HCT116 (cell line): ENCODE measurements around the gene MMP28. TPM values are rescaled to one million over a fixed set of nuclear protein-coding genes. Genes with fewer than 3 reads are reported as not detected.

ENCODE experiments used
- ATAC-seq: fragments of 200-7000 bp; cut with Tn5 transposase; 2 replicates; pipeline ENCODE4 v1.9.1; 2020; ENCODE audit warnings: mild to moderate bottlenecking, moderate library complexity
- BruUV-seq: library from RNA; stranded (reverse); fragments of 400-500 nt; replicated peaks from 2 replicates; lab custom pipeline; 2021; lab: Mats Ljungman, UMichigan
- CTCF ChIA-PET: fragments of 300-600 bp; sonication (Branson Sonifier 250); formaldehyde crosslinking; loops from one replicate; lab custom pipeline; 2021; ENCODE audit warnings: antibody characterized with exemption; lab: Charles Lee
- POLR2A ChIA-PET: fragments of 300-600, 350-600 bp; sonication (Branson Sonifier 250); formaldehyde crosslinking; loops from one replicate; lab custom pipeline; 2021; ENCODE audit warnings: antibody characterized with exemption; lab: Charles Lee
- RAD21 ChIA-PET, 2 experiments: fragments of 300-600 bp; sonication (Branson Sonifier 250); formaldehyde crosslinking; loops; one replicate each; lab custom pipeline; 2023; ENCODE audit warnings: low total read pairs in 2 of 2; ENCODE audit not compliant: uncharacterized antibody in 2 of 2, unreplicated experiment in 2 of 2, low non-redundant PET in 1 of 2; lab: Charles Lee
- DNase-seq: peaks from one replicate; pipeline ENCODE4 v3.0.0-alpha.2; 2010; ENCODE audit warnings: low read depth, low spot score
- H2AFZ ChIP-seq: fragments of 200-600 bp; shearing (Covaris generic), sonication (generic); 2 replicates; pipeline ENCODE4 v1.6.1; 2017; ENCODE audit warnings: low read depth, mixed run types, mixed read lengths, antibody characterized with exemption, low read length; ENCODE audit not compliant: poor library complexity, severe bottlenecking
- H3K27ac ChIP-seq: 2 replicates; pipeline ENCODE4 v1.5.1; 2012; ENCODE audit warnings: low read depth, low read length
- H3K27me3 ChIP-seq: fragments of 200-600 bp; sonication (generic); 2 replicates; pipeline ENCODE4 v1.6.1; 2016; ENCODE audit warnings: mixed run types, low read length, mixed read lengths; ENCODE audit not compliant: insufficient read depth
- H3K36me3 ChIP-seq, 2 experiments: fragments of 200-500 bp in 1 of 2; fragments of 200-600 bp in 1 of 2; sonication (Bioruptor generic) in 1 of 2; sonication (generic) in 1 of 2; 2 replicates each; pipeline versions ENCODE4 v1.5.1 to v1.6.1; 2014 to 2016; ENCODE audit warnings: low read length in 2 of 2, inconsistent platforms in 1 of 2, mixed read lengths in 1 of 2, mixed run types in 1 of 2; ENCODE audit not compliant: insufficient read depth in 2 of 2, control insufficient read depth in 1 of 2
- H3K4me1 ChIP-seq, 2 experiments: fragments of 200-600 bp in 1 of 2; sonication (generic) in 1 of 2; 2 replicates each; pipeline versions ENCODE4 v1.5.1 to v1.6.1; 2012 to 2017; ENCODE audit warnings: low read length in 2 of 2, inconsistent platforms in 1 of 2, mild to moderate bottlenecking in 1 of 2, mixed read lengths in 1 of 2, mixed run types in 1 of 2, moderate library complexity in 1 of 2; ENCODE audit not compliant: insufficient read depth in 2 of 2, control insufficient read depth in 1 of 2
- H3K4me2 ChIP-seq: fragments of 200-600 bp; sonication (generic); 2 replicates; pipeline ENCODE4 v1.6.1; 2017; ENCODE audit warnings: mixed run types, low read length, mixed read lengths
- H3K4me3 ChIP-seq, 2 experiments: fragments of 200-600 bp in 1 of 2; sonication (generic) in 1 of 2; replicated peaks in 1 of 2; 2 replicates each; pipeline ENCODE4 v1.5.1; 2011 to 2016; ENCODE audit warnings: low read length in 2 of 2, control low read depth in 1 of 2, low read depth in 1 of 2, mild to moderate bottlenecking in 1 of 2, mixed read lengths in 1 of 2, mixed run types in 1 of 2
- H3K79me2 ChIP-seq: fragments of 200-600 bp; sonication (generic); 2 replicates; pipeline ENCODE4 v1.6.1; 2017; ENCODE audit warnings: mild to moderate bottlenecking, mixed run types, low read length, moderate library complexity, mixed read lengths; ENCODE audit not compliant: insufficient read depth
- H3K9ac ChIP-seq: fragments of 200-600 bp; sonication (generic); 2 replicates; pipeline ENCODE4 v1.6.1; 2016; ENCODE audit warnings: low read length, mixed read lengths
- H3K9me2 ChIP-seq: fragments of 200-600 bp; sonication (generic), shearing (Covaris generic); 2 replicates; pipeline ENCODE4 v1.6.1; 2017; ENCODE audit warnings: mixed run types, mild to moderate bottlenecking, moderate library complexity; ENCODE audit not compliant: insufficient read depth
- H3K9me3 ChIP-seq, 2 experiments: fragments of 200-500 bp in 1 of 2; fragments of 200-600 bp in 1 of 2; sonication (Bioruptor generic) in 1 of 2; sonication (generic) in 1 of 2; 2 replicates each; pipeline ENCODE4 v1.6.1; 2014 to 2017; ENCODE audit warnings: low read length in 2 of 2, mixed read lengths in 2 of 2, inconsistent platforms in 1 of 2, low read depth in 1 of 2, mild to moderate bottlenecking in 1 of 2, mixed run types in 1 of 2, moderate library complexity in 1 of 2; ENCODE audit not compliant: control insufficient read depth in 1 of 2, insufficient read depth in 1 of 2
- H4K20me1 ChIP-seq: fragments of 200-600 bp; sonication (generic), shearing (Covaris generic); 2 replicates; pipeline ENCODE4 v1.6.1; 2017; ENCODE audit warnings: mixed run types, mild to moderate bottlenecking, moderate library complexity; ENCODE audit not compliant: insufficient read depth
- CEBPB ChIP-seq: IDR thresholded peaks from 2 replicates; pipeline ENCODE4 v1.6.1; 2012; ENCODE audit warnings: low read depth
- POLR2AphosphoS5 ChIP-seq: IDR thresholded peaks from 2 replicates; pipeline ENCODE4 v1.6.1; 2011; ENCODE audit warnings: mild to moderate bottlenecking, low read depth, low read length, moderate library complexity
- RAD21 ChIP-seq: IDR thresholded peaks from 2 replicates; pipeline ENCODE4 v1.6.1; 2012; ENCODE audit warnings: low read depth, mild to moderate bottlenecking
- intact Hi-C: fragments of 100-400 bp; cut with micrococcal nuclease; formaldehyde crosslinking; loops from 2 replicates; pipeline ENCODE4 v1.10.0; 2022
- total RNA-seq: library from RNA; stranded (reverse); gene quantifications from one replicate; pipeline ENCODE4 v1.2.1, GENCODE V29; 2021; ENCODE audit not compliant: unreplicated experiment
- TF ChIP-seq, protein P1 (sequence below): IDR thresholded peaks from 2 replicates; pipeline ENCODE4 v1.6.1; 2012; ENCODE audit warnings: low read depth

The MMP28 gene
- total RNA-seq, 1 experiment from 2014 or later, result 2.6 TPM

DNA sequence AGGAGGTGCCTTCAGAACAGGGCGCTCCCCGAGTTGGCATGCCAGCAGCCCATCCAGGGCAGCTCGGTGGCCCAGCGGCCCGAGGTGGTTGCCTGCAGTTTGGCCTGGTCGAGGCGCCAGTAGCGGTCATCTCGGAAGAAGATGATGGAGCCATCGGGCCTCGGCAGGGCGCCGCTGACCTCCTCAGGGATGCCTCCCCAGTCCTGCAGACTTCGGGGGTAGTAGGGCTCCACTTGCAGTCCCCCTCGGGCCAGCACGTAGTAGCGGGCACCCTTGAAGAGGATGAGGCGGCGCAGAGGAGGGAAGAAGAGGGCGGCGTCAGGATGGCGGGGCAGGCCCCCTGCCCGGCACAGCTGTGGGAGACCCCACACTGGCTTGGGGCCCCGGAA, 29.0 kb downstream of the MMP28 start:
- Histone ChIP-seq H3K9me3 (no peaks in the 10 kb centered on the region), H3K4me3 (no peak overlapping the region), H3K27ac (no peak overlapping the region), H4K20me1 (no peaks in the 10 kb centered on the region), H3K36me3 (no peaks in the 10 kb centered on the region), H2AFZ (no peak overlapping the region), H3K4me2 (no peak overlapping the region), H3K27me3 (no peaks in the 10 kb centered on the region), H3K79me2 (no peaks in the 10 kb centered on the region), H3K4me1 (peaks cover 5 to 12% of the 10 kb centered on the region in 2 experiments; a peak in 3 of 4 replicates), H3K9ac (no peak overlapping the region), H3K9me2 (no peaks in the 10 kb centered on the region)
- no peak for TF ChIP-seq POLR2AphosphoS5
- no peak for TF ChIP-seq RAD21
- TF ChIP-seq, protein P1, sequence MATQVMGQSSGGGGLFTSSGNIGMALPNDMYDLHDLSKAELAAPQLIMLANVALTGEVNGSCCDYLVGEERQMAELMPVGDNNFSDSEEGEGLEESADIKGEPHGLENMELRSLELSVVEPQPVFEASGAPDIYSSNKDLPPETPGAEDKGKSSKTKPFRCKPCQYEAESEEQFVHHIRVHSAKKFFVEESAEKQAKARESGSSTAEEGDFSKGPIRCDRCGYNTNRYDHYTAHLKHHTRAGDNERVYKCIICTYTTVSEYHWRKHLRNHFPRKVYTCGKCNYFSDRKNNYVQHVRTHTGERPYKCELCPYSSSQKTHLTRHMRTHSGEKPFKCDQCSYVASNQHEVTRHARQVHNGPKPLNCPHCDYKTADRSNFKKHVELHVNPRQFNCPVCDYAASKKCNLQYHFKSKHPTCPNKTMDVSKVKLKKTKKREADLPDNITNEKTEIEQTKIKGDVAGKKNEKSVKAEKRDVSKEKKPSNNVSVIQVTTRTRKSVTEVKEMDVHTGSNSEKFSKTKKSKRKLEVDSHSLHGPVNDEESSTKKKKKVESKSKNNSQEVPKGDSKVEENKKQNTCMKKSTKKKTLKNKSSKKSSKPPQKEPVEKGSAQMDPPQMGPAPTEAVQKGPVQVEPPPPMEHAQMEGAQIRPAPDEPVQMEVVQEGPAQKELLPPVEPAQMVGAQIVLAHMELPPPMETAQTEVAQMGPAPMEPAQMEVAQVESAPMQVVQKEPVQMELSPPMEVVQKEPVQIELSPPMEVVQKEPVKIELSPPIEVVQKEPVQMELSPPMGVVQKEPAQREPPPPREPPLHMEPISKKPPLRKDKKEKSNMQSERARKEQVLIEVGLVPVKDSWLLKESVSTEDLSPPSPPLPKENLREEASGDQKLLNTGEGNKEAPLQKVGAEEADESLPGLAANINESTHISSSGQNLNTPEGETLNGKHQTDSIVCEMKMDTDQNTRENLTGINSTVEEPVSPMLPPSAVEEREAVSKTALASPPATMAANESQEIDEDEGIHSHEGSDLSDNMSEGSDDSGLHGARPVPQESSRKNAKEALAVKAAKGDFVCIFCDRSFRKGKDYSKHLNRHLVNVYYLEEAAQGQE, result no peak
- TF ChIP-seq CEBPB, result no peak
- ATAC-seq (no peak), DNase-seq (no peak)
- POLR2A ChIA-PET, result interaction anchor here (1.2 kb wide), 1 partner anchor 42 kb away, joined by 8 read pairs; the partner anchor contains the start of gene TAF15
- RAD21 ChIA-PET, result interaction anchor here in 1 of 2 experiments (1.0 to 1.2 kb wide), 2 partner anchors 22 to 38 kb away, joined by 3 to 10 read pairs; no protein-coding TSS in a partner anchor
- no TSS peak for BruUV-seq
- CTCF ChIA-PET, result interaction anchor here (1.0 to 5.1 kb wide), 5 partner anchors 11 to 42 kb away, joined by 6 to 76 read pairs (median 8); partner anchors contain the start of gene TAF15
- intact Hi-C loops, result no loop called here
